ENCODE measurements around the gene TM9SF3.

DNA sequence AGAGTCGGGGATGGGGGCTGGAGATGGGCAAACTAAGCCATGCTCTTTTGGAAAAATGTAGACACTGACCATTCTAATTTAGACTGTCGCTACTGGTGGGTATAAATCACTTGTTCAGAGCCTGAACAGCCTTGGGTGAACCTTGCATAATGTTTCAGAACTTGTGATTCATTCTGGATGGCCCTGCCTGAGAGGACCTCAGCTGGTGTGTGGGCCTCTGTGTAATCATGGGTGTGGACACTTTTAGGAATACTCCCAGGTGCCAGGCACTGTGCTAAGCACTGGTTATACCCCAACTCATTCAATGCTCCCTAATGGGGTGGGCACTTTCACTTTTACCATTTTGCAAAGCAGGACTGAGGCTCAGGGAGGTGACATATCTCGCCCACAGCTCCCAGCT, 26.8 kb upstream of the TM9SF3 start:
- TF ChIP-seq YY1 (IDR thresholded peaks at IDR 0.05; ENCODE audit: insufficient read depth, insufficient read length) (no peak), ZNF274 (IDR thresholded peaks at IDR 0.05; ENCODE audit: low read depth, low read length) (no peak)

Measured in NT2/D1 (cell line).